Measurements from ENCODE around the gene DNAH9. TPM values are rescaled to one million over a fixed set of nuclear protein-coding genes. Genes with fewer than 3 reads are reported as not detected.

Gene DNAH9
- total and polyA plus RNA-seq, 2 of the 8 experiments (the other 6 are each of a cell fraction or from before 2014, with no cell fraction given) = 0.21 to 0.86 TPM

- TF ChIP-seq, protein P1, sequence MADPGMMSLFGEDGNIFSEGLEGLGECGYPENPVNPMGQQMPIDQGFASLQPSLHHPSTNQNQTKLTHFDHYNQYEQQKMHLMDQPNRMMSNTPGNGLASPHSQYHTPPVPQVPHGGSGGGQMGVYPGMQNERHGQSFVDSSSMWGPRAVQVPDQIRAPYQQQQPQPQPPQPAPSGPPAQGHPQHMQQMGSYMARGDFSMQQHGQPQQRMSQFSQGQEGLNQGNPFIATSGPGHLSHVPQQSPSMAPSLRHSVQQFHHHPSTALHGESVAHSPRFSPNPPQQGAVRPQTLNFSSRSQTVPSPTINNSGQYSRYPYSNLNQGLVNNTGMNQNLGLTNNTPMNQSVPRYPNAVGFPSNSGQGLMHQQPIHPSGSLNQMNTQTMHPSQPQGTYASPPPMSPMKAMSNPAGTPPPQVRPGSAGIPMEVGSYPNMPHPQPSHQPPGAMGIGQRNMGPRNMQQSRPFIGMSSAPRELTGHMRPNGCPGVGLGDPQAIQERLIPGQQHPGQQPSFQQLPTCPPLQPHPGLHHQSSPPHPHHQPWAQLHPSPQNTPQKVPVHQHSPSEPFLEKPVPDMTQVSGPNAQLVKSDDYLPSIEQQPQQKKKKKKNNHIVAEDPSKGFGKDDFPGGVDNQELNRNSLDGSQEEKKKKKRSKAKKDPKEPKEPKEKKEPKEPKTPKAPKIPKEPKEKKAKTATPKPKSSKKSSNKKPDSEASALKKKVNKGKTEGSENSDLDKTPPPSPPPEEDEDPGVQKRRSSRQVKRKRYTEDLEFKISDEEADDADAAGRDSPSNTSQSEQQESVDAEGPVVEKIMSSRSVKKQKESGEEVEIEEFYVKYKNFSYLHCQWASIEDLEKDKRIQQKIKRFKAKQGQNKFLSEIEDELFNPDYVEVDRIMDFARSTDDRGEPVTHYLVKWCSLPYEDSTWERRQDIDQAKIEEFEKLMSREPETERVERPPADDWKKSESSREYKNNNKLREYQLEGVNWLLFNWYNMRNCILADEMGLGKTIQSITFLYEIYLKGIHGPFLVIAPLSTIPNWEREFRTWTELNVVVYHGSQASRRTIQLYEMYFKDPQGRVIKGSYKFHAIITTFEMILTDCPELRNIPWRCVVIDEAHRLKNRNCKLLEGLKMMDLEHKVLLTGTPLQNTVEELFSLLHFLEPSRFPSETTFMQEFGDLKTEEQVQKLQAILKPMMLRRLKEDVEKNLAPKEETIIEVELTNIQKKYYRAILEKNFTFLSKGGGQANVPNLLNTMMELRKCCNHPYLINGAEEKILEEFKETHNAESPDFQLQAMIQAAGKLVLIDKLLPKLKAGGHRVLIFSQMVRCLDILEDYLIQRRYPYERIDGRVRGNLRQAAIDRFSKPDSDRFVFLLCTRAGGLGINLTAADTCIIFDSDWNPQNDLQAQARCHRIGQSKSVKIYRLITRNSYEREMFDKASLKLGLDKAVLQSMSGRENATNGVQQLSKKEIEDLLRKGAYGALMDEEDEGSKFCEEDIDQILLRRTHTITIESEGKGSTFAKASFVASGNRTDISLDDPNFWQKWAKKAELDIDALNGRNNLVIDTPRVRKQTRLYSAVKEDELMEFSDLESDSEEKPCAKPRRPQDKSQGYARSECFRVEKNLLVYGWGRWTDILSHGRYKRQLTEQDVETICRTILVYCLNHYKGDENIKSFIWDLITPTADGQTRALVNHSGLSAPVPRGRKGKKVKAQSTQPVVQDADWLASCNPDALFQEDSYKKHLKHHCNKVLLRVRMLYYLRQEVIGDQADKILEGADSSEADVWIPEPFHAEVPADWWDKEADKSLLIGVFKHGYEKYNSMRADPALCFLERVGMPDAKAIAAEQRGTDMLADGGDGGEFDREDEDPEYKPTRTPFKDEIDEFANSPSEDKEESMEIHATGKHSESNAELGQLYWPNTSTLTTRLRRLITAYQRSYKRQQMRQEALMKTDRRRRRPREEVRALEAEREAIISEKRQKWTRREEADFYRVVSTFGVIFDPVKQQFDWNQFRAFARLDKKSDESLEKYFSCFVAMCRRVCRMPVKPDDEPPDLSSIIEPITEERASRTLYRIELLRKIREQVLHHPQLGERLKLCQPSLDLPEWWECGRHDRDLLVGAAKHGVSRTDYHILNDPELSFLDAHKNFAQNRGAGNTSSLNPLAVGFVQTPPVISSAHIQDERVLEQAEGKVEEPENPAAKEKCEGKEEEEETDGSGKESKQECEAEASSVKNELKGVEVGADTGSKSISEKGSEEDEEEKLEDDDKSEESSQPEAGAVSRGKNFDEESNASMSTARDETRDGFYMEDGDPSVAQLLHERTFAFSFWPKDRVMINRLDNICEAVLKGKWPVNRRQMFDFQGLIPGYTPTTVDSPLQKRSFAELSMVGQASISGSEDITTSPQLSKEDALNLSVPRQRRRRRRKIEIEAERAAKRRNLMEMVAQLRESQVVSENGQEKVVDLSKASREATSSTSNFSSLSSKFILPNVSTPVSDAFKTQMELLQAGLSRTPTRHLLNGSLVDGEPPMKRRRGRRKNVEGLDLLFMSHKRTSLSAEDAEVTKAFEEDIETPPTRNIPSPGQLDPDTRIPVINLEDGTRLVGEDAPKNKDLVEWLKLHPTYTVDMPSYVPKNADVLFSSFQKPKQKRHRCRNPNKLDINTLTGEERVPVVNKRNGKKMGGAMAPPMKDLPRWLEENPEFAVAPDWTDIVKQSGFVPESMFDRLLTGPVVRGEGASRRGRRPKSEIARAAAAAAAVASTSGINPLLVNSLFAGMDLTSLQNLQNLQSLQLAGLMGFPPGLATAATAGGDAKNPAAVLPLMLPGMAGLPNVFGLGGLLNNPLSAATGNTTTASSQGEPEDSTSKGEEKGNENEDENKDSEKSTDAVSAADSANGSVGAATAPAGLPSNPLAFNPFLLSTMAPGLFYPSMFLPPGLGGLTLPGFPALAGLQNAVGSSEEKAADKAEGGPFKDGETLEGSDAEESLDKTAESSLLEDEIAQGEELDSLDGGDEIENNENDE (IDR thresholded peaks at IDR 0.05; ENCODE audit: insufficient replicate concordance, low read length) = no peak
- TF ChIP-seq CEBPB (IDR thresholded peaks at IDR 0.05; ENCODE audit: low read depth, low read length) (no peak), CBX8 (IDR thresholded peaks at IDR 0.05; ENCODE audit: borderline replicate concordance, low read depth, low read length) (no peak), TCF12 (IDR thresholded peaks at IDR 0.05; ENCODE audit: low read depth, low read length) (no peak), KDM1A (IDR thresholded peaks at IDR 0.05; ENCODE audit: borderline replicate concordance, low read length) (no peak), SP4 (IDR thresholded peaks at IDR 0.05; ENCODE audit: low read length) (no peak)
Measured at GRCh38 chr17:11772031-11772430, 173.8 kb downstream of the DNAH9 start (continued).

All from H1 (cell line).